Activated CD4-positive, CD25-positive, alpha-beta regulatory T cell treated with anti-CD3 and anti-CD28 coated beads, Interleukin-2, amount 50 U/mL, for 16 hours (primary cell): ENCODE data around the gene GTF2H4.

Experiments used
- DNase-seq: peaks from one replicate; pipeline ENCODE4 v3.0.0-alpha.2; 2020; ENCODE audit warnings: low read depth, low spot score

Gene GTF2H4

DNA sequence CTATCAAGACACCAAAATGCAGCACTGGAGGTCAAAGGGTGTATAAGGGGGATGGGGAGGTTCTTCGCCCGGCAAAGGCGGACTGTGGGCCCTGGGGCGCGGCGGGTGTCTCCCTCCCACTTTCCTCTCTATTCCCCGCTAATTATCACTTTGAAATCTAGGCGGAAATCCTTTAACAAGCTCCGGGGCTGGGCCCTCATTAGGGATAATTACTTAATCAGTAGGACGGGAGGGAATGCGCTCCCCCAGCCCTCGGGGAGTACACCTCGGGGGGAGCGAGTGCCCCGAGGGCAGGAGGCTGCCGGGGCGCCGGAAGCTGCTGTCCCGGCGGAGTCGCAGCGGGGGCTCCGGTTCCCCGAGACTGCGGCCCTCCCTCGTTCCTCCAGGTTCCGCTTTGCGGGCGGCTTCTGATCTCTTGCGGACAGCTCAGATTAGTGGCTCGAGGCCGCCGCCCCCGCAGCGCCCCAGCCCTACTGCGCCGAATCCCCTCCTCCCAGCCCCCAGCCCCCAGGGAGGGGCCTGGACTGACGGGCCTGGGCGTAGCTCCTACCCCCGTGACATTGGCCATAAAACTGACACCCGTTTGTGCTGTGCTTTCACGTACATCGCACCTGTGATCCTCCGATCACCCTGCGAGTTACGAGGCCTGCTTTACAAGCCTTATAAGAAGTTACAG lies 47.5 kb downstream of the GTF2H4 start:
- peak; percentile 61 for DNase-seq

- no peak for DNase-seq
Measured at GRCh38 chr6:30957716-30958115, 49.7 kb downstream of the GTF2H4 start.

GRCh38 chr6:30960907-30961673 lies 53.1 kb downstream of the GTF2H4 start:
- DNase-seq: no peak

DNA sequence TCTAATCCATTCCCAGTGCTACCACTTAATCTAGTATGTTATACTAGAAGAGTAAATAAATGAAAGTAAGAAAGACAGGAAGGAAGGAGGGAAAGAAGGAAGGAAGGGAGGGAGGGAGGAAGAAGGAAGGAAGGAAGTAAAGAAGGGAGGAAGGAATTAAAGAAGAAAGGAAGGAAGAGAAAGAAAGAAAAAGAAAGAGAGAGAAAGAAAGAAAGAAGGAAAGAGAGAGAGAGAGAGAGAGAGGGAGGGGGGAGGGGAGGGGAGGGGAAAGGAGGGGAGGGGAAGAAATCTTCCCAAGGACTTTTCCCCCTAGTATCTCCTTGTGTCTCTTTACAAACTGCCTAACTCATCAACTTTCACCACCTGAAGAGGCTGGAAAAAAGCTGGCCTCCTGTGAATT lies 54.7 kb downstream of the GTF2H4 start:
- DNase-seq: no peak

GRCh38 chr6:30963641-30964040 lies 55.6 kb downstream of the GTF2H4 start:
- DNase-seq: no peak
